Measurements from ENCODE around the gene PAQR6.
"Not testable (repeated sequence)": the region's sequence is repeated elsewhere in the genome, so short reads cannot be mapped to it uniquely, and the experiment has no call there.

The PAQR6 gene

DNA sequence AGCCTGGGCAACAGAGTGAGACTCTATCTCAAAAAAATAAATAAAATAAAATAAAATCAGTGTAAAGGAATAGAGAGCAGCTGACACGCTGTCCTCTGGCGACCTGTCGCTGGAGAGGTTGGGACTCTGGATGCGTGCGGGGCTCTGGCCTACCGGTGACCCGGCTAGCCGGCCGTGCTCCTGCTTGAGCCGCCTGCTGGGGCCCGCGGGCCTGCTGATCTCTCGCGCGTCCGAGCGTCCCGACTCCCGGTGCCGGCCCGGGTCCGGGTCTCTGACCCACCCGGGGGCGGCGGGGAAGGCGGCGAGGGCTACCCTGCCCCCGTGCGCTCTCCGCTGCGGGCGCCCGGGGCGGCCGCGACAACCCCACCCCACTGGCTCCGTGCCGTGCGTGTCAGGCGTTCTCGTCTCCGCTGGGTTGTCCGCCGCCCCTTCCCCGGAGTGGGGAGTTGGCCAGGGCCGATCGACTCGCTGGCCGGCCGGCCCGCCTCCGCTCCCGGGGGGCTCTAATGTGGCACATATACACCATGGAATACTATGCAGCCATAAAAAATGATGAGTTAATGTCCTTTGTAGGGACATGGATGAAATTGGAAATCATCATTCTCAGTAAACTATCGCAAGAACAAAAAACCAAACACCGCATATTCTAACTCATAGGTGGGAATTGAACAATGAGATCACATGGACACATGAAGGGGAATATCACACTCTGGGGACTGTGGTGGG, 31.3 kb downstream of the PAQR6 start:
- H3K9me3 ChIP-seq (ENCODE audit: control insufficient read depth in 2 of 2, low read length in 2 of 2); H3K9ac ChIP-seq (ENCODE audit: low read length in 2 of 2); H3K27ac ChIP-seq (ENCODE audit: low read length); H3K27me3 ChIP-seq (ENCODE audit: control insufficient read depth in 1 of 2, insufficient read depth in 2 of 2, low read length in 2 of 2); H3K4me3 ChIP-seq (ENCODE audit: low read length in 2 of 2): not testable (repeated sequence)
- peaks cover 10 to 11% of the 10 kb centered on the region in 2 donors for H3K36me3 ChIP-seq (ENCODE audit: control insufficient read depth in 2 of 2, insufficient read depth in 2 of 2, low read length in 2 of 2)
- H3K4me1 ChIP-seq (ENCODE audit: control insufficient read depth, insufficient read depth, low read length), result peaks cover 16% of the 10 kb centered on the region

DNA sequence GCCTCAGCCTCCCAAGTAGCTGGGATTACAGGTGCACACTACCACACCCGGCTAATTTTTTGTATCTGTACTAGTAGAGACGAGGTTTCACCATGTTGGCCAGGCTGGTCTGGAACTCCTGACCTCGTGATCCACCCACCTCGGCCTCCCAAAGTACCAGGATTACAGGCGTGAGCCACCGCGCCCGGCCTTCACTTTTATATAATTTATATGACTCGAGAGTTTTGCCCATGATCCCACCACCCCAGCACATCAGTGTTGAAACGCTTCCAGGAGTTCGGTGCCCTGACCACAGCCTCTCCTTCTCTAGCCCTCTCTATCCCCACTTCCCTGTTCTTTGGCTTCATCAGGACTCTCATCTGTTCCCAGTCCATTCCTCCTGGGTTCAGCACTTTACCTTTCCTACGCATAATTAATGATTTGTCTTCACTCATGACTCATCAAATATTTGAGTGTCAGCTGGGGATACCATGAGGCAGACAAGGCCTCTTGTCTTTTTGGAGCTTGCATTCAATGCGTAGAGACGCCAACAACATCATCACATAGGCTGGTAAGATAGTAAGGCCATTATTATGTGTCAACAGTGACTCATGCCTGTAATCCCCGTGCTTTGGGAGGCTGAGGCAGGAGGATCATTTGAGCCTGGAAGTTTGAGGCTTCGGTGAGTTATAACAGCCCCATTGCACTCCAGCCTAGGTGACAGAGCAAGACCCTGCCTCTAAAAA, 33.7 kb downstream of the PAQR6 start:
- H3K9me3 ChIP-seq (ENCODE audit: control insufficient read depth in 2 of 2, low read length in 2 of 2), result no peaks in the 10 kb centered on the region
- peak overlapping the region; percentile 9 to 97 for H3K4me3 ChIP-seq (ENCODE audit: low read length in 2 of 2)
- peak overlapping the region in 1 of 2 donors; percentile 17 for H3K9ac ChIP-seq (ENCODE audit: low read length in 2 of 2)
- peaks cover 7 to 22% of the 10 kb centered on the region in 2 donors for H3K36me3 ChIP-seq (ENCODE audit: control insufficient read depth in 2 of 2, insufficient read depth in 2 of 2, low read length in 2 of 2)
- peaks cover 16% of the 10 kb centered on the region for H3K4me1 ChIP-seq (ENCODE audit: control insufficient read depth, insufficient read depth, low read length)
- no peaks in the 10 kb centered on the region for H3K27me3 ChIP-seq (ENCODE audit: control insufficient read depth in 1 of 2, insufficient read depth in 2 of 2, low read length in 2 of 2)
- no peak overlapping the region for H3K27ac ChIP-seq (ENCODE audit: low read length)

DNA sequence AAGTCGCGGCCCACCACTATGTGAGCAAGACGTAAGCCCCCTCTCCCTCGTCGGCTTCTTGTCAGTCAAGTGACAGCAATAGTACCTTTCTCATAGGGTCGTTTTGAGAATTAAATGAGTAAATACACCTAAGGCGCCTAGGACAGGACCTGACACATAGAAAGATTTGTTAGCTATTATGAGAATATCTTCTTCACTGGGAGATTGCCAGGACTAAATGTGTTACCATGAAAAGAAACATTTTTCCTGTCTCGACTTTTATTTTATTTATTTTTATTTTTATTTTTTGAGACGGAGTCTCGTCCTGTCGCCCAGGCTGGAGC, 34.3 kb downstream of the PAQR6 start:
- H3K4me1 ChIP-seq (ENCODE audit: control insufficient read depth, insufficient read depth, low read length), result peaks cover 16% of the 10 kb centered on the region
- peak overlapping the region; percentile 94 to 97 for H3K4me3 ChIP-seq (ENCODE audit: low read length in 2 of 2)
- H3K9ac ChIP-seq (ENCODE audit: low read length in 2 of 2), result peak overlapping the region; percentile 82 to 98
- H3K36me3 ChIP-seq (ENCODE audit: control insufficient read depth in 2 of 2, insufficient read depth in 2 of 2, low read length in 2 of 2), result peaks cover 11 to 25% of the 10 kb centered on the region in 2 donors
- H3K27ac ChIP-seq (ENCODE audit: low read length), result peak overlapping the region; percentile 90
- no peaks in the 10 kb centered on the region for H3K9me3 ChIP-seq (ENCODE audit: control insufficient read depth in 2 of 2, low read length in 2 of 2)
- no peaks in the 10 kb centered on the region for H3K27me3 ChIP-seq (ENCODE audit: control insufficient read depth in 1 of 2, insufficient read depth in 2 of 2, low read length in 2 of 2)

DNA sequence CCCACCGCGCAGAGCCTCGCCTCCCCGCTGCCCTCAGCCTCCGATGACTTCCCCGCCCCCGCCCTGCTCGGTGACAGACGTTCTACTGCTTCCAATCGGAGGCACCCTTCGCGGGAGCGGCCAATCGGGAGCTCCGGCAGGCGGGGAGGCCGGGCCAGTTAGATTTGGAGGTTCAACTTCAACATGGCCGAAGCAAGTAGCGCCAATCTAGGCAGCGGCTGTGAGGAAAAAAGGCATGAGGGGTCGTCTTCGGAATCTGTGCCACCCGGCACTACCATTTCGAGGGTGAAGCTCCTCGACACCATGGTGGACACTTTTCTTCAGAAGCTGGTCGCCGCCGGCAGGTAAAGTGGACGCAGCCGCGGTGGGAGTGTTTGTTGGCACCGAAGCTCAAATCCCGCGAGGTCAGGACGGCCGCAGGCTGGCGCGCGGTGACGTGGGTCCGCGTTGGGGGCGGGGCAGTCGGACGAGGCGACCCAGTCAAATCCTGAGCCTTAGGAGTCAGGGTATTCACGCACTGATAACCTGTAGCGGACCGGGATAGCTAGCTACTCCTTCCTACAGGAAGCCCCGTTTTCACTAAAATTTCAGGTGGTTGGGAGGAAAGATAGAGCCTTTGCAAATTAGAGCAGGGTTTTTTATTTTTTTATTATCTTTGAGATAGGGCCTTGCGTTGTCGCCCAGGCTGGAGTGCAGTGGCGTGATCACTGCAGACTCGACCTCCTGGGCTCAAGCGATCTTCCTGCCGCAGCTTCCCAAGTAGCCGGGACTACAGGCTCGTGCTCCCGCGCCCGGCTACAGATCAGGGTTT, 34.8 kb downstream of the PAQR6 start, which contains the start of gene PMF1:
Gene PMF1, plus strand, starts transcription at position 175 of the 811 bp plus-strand sequence. Its CDS starts 9 bp downstream, at position 184.
- peaks cover 16% of the 10 kb centered on the region for H3K4me1 ChIP-seq (ENCODE audit: control insufficient read depth, insufficient read depth, low read length)
- H3K27ac ChIP-seq (ENCODE audit: low read length), result peak within 1 kb of the TSS; percentile 90
- peak within 1 kb of the TSS; percentile 82 to 98 for H3K9ac ChIP-seq (ENCODE audit: low read length in 2 of 2)
- peaks cover 14 to 28% of the 10 kb centered on the region in 2 donors for H3K36me3 ChIP-seq (ENCODE audit: control insufficient read depth in 2 of 2, insufficient read depth in 2 of 2, low read length in 2 of 2)
- no peaks in the 10 kb centered on the region for H3K9me3 ChIP-seq (ENCODE audit: control insufficient read depth in 2 of 2, low read length in 2 of 2)
- H3K4me3 ChIP-seq (ENCODE audit: low read length in 2 of 2), result peak within 1 kb of the TSS; percentile 94 to 97
- H3K27me3 ChIP-seq (ENCODE audit: control insufficient read depth in 1 of 2, insufficient read depth in 2 of 2, low read length in 2 of 2), result no peaks in the 10 kb centered on the region

GRCh38 chr1:156212130-156212529, 35.7 kb downstream of the PAQR6 start:
- Histone ChIP-seq H3K36me3 (ENCODE audit: control insufficient read depth in 2 of 2, insufficient read depth in 2 of 2, low read length in 2 of 2) (peaks cover 14 to 31% of the 10 kb centered on the region in 2 donors), H3K4me3 (ENCODE audit: low read length in 2 of 2) (peak overlapping the region; percentile 94 to 97), H3K4me1 (ENCODE audit: control insufficient read depth, insufficient read depth, low read length) (peaks cover 16% of the 10 kb centered on the region), H3K9me3 (ENCODE audit: control insufficient read depth in 2 of 2, low read length in 2 of 2) (no peaks in the 10 kb centered on the region), H3K27me3 (ENCODE audit: control insufficient read depth in 1 of 2, insufficient read depth in 2 of 2, low read length in 2 of 2) (no peaks in the 10 kb centered on the region), H3K27ac (ENCODE audit: low read length) (peak overlapping the region; percentile 90), H3K9ac (ENCODE audit: low read length in 2 of 2) (peak overlapping the region; percentile 80 to 82)

DNA sequence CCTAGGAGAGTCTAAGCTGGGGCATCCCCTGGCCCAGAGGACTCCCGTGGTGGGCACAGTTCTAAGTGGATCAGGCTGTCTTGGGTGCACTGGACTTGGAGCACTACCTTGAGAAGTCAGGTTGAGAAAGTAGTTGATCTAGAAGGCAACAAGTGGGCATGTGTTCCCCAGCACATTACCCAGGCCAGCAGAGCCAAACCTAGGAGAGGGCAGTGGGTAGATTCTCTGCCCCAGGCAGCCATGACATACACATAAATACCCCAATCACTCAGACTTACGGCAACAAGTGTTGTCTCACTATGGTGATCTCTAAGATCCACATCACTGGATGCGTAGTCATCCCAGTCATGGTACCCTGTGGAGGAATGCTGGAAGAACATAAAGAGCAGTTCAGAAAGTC, 36.6 kb downstream of the PAQR6 start:
- Histone ChIP-seq H3K36me3 (ENCODE audit: control insufficient read depth in 2 of 2, insufficient read depth in 2 of 2, low read length in 2 of 2) (peaks cover 14 to 31% of the 10 kb centered on the region in 2 donors), H3K4me1 (ENCODE audit: control insufficient read depth, insufficient read depth, low read length) (peaks cover 16% of the 10 kb centered on the region), H3K27me3 (ENCODE audit: control insufficient read depth in 1 of 2, insufficient read depth in 2 of 2, low read length in 2 of 2) (no peaks in the 10 kb centered on the region), H3K27ac (ENCODE audit: low read length) (no peak overlapping the region), H3K4me3 (ENCODE audit: low read length in 2 of 2) (no peak overlapping the region), H3K9ac (ENCODE audit: low read length in 2 of 2) (no peak overlapping the region), H3K9me3 (ENCODE audit: control insufficient read depth in 2 of 2, low read length in 2 of 2) (no peaks in the 10 kb centered on the region)

DNA sequence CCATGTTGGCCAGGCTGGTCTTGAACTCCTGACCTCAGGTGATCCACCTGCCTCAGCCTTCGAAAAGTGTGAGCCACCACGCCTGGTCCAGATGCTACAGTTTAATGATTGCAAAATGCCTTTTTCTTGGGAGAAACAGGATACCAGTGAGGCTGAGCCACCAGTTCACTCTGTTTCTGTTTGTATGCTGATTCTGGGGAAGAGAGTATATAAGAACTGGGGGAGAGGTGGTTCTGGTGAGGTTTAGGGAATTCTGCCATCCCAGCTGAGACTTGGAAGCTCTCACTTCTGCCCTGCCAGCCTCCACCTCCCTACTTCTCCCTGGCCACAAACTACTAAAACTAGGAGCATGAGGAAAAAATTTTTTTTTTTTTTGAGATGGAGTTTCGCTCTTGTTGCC, 43.2 kb downstream of the PAQR6 start:
- H3K36me3 ChIP-seq (ENCODE audit: control insufficient read depth in 2 of 2, insufficient read depth in 2 of 2, low read length in 2 of 2), result peaks cover 20 to 26% of the 10 kb centered on the region in 2 donors
- H3K27me3 ChIP-seq (ENCODE audit: control insufficient read depth in 1 of 2, insufficient read depth in 2 of 2, low read length in 2 of 2), result no peaks in the 10 kb centered on the region
- peaks cover 3% of the 10 kb centered on the region for H3K4me1 ChIP-seq (ENCODE audit: control insufficient read depth, insufficient read depth, low read length)
- H3K9ac ChIP-seq (ENCODE audit: low read length in 2 of 2), result no peak overlapping the region
- no peak overlapping the region for H3K27ac ChIP-seq (ENCODE audit: low read length)
- H3K4me3 ChIP-seq (ENCODE audit: low read length in 2 of 2), result no peak overlapping the region
- no peaks in the 10 kb centered on the region for H3K9me3 ChIP-seq (ENCODE audit: control insufficient read depth in 2 of 2, low read length in 2 of 2)

DNA sequence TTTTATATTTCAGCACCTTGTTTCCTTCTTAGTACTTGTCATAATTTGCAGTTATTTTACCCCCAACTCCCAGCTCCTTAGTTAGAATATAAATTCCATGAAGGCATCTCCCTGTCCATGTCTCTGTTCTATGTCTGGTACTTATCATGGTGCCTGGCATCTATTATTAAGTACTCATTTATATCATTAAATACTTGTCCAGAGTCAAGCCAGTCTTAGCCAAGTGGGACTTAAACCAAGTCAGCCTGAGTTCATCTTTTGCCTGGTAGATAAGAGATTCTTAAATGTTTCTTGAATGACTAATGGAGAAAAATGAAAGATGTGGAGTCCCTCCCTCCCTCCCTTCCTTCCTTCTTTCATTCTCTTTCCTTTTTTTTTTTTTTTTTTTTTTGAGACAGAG, 44.5 kb downstream of the PAQR6 start:
- peaks cover 15 to 22% of the 10 kb centered on the region in 2 donors for H3K36me3 ChIP-seq (ENCODE audit: control insufficient read depth in 2 of 2, insufficient read depth in 2 of 2, low read length in 2 of 2)
- H3K4me1 ChIP-seq (ENCODE audit: control insufficient read depth, insufficient read depth, low read length), result peaks cover 3% of the 10 kb centered on the region
- H3K4me3 ChIP-seq (ENCODE audit: low read length in 2 of 2), result no peak overlapping the region
- H3K27me3 ChIP-seq (ENCODE audit: control insufficient read depth in 1 of 2, insufficient read depth in 2 of 2, low read length in 2 of 2), result no peaks in the 10 kb centered on the region
- no peaks in the 10 kb centered on the region for H3K9me3 ChIP-seq (ENCODE audit: control insufficient read depth in 2 of 2, low read length in 2 of 2)
- H3K9ac ChIP-seq (ENCODE audit: low read length in 2 of 2), result no peak overlapping the region
- H3K27ac ChIP-seq (ENCODE audit: low read length), result no peak overlapping the region

- no peaks in the 10 kb centered on the region for H3K9me3 ChIP-seq (ENCODE audit: control insufficient read depth in 2 of 2, low read length in 2 of 2)
- H3K9ac ChIP-seq (ENCODE audit: low read length in 2 of 2), result peak overlapping the region in 1 of 2 donors; percentile 29
- no peak overlapping the region for H3K27ac ChIP-seq (ENCODE audit: low read length)
- H3K36me3 ChIP-seq (ENCODE audit: control insufficient read depth in 2 of 2, insufficient read depth in 2 of 2, low read length in 2 of 2), result peaks cover 15 to 31% of the 10 kb centered on the region in 2 donors
- H3K27me3 ChIP-seq (ENCODE audit: control insufficient read depth in 1 of 2, insufficient read depth in 2 of 2, low read length in 2 of 2), result no peaks in the 10 kb centered on the region
- no peak overlapping the region for H3K4me3 ChIP-seq (ENCODE audit: low read length in 2 of 2)
- peaks cover 10% of the 10 kb centered on the region for H3K4me1 ChIP-seq (ENCODE audit: control insufficient read depth, insufficient read depth, low read length)
Observed at GRCh38 chr1:156200044-156200443, 47.8 kb downstream of the PAQR6 start.

GRCh38 chr1:156198831-156199349, 49.0 kb downstream of the PAQR6 start:
- Histone ChIP-seq H3K36me3 (ENCODE audit: control insufficient read depth in 2 of 2, insufficient read depth in 2 of 2, low read length in 2 of 2) (peaks cover 15 to 31% of the 10 kb centered on the region in 2 donors), H3K9ac (ENCODE audit: low read length in 2 of 2) (no peak overlapping the region), H3K9me3 (ENCODE audit: control insufficient read depth in 2 of 2, low read length in 2 of 2) (no peaks in the 10 kb centered on the region), H3K27ac (ENCODE audit: low read length) (no peak overlapping the region), H3K27me3 (ENCODE audit: control insufficient read depth in 1 of 2, insufficient read depth in 2 of 2, low read length in 2 of 2) (no peaks in the 10 kb centered on the region), H3K4me3 (ENCODE audit: low read length in 2 of 2) (no peak overlapping the region), H3K4me1 (ENCODE audit: control insufficient read depth, insufficient read depth, low read length) (peaks cover 18% of the 10 kb centered on the region)
